Endothelial cell of umbilical vein (primary cell): Measurements from ENCODE around the gene NUDT22. TPM values are rescaled to one million over a fixed set of nuclear protein-coding genes. Genes with fewer than 3 reads are reported as not detected.

Source experiments
- BruUV-seq: library from RNA; stranded (reverse); fragments of 400-500 nt; replicated peaks from 2 replicates; lab custom pipeline; 2021; lab: Mats Ljungman, UMichigan
- CTCF ChIA-PET: fragments of 300-600, 350-600 bp; sonication (Branson Sonifier 250); formaldehyde crosslinking; loops from one replicate; lab custom pipeline; 2021; ENCODE audit warnings: antibody characterized with exemption, inconsistent platforms; lab: Charles Lee
- POLR2A ChIA-PET: fragments of 300-600, 350-600 bp; sonication (Branson Sonifier 250); formaldehyde crosslinking; loops from one replicate; lab custom pipeline; 2021; ENCODE audit warnings: antibody characterized with exemption, inconsistent platforms; lab: Charles Lee
- DNase-seq: peaks from one replicate; pipeline ENCODE4 v3.0.0-alpha.2; 2011; ENCODE audit warnings: low read depth, low spot score
- FAIRE-seq: peaks from 2 replicates; lab custom pipeline; 2011; peaks lifted over from hg19 to GRCh38; lab: Jason Lieb, UNC
- H2AFZ ChIP-seq: 2 replicates; pipeline ENCODE4 v1.6.0; 2012; ENCODE audit warnings: low read depth, low read length, control low read depth, inconsistent platforms
- H3K27ac ChIP-seq: 2 replicates; pipeline ENCODE4 v1.5.1; 2011; ENCODE audit warnings: low read depth, mild to moderate bottlenecking, control low read depth, low read length, moderate library complexity; ENCODE audit not compliant: insufficient read depth
- H3K27me3 ChIP-seq, 2 experiments: 2 replicates each; pipeline versions ENCODE4 v1.6.0 to v1.6.1; 2011; ENCODE audit warnings: low read length in 2 of 2, mixed read lengths in 1 of 2; ENCODE audit not compliant: control insufficient read depth in 2 of 2, insufficient read depth in 2 of 2
- H3K36me3 ChIP-seq, 2 experiments: 2 replicates in 1 of 2; 3 replicates in 1 of 2; pipeline ENCODE4 v1.5.1; 2011; ENCODE audit warnings: low read length in 2 of 2, mild to moderate bottlenecking in 1 of 2, moderate library complexity in 1 of 2; ENCODE audit not compliant: control insufficient read depth in 2 of 2, insufficient read depth in 2 of 2; ENCODE audit errors: extremely low read depth in 1 of 2
- H3K4me1 ChIP-seq: 3 replicates; pipeline ENCODE4 v1.5.1; 2011; ENCODE audit warnings: mild to moderate bottlenecking, low read length; ENCODE audit not compliant: control insufficient read depth, insufficient read depth; ENCODE audit errors: extremely low read depth
- H3K4me2 ChIP-seq: 2 replicates; pipeline ENCODE4 v1.6.1; 2011; ENCODE audit warnings: low read length, control low read depth, mixed read lengths; ENCODE audit not compliant: insufficient read depth
- H3K4me3 ChIP-seq, 3 experiments: fragments of 200-600 bp in 1 of 3; sonication (generic), shearing (Covaris generic) in 1 of 3; replicated peaks in 1 of 3; 2 replicates each; pipeline ENCODE4 v1.5.1; 2011 to 2016; ENCODE audit warnings: control low read depth in 3 of 3, low read length in 3 of 3, mild to moderate bottlenecking in 2 of 3, inconsistent platforms in 1 of 3, low read depth in 1 of 3, moderate library complexity in 1 of 3; ENCODE audit not compliant: insufficient read depth in 1 of 3
- H3K79me2 ChIP-seq: 2 replicates; pipeline ENCODE4 v1.6.0; 2012; ENCODE audit warnings: low read length, inconsistent platforms; ENCODE audit not compliant: control insufficient read depth, insufficient read depth
- H3K9ac ChIP-seq: replicated peaks from 2 replicates; pipeline ENCODE3; 2011; ENCODE audit warnings: low read length, control low read depth; ENCODE audit not compliant: insufficient read depth; ENCODE audit errors: extremely low read depth
- H3K9me1 ChIP-seq: replicated peaks from 3 replicates; pipeline ENCODE4 v1.6.0; 2011; ENCODE audit warnings: mild to moderate bottlenecking, low read length; ENCODE audit not compliant: control insufficient read depth, insufficient read depth; ENCODE audit errors: extremely low read depth
- H3K9me3 ChIP-seq: replicated peaks from 2 replicates; pipeline ENCODE4 v1.5.1; 2012; ENCODE audit warnings: low read length, inconsistent platforms; ENCODE audit not compliant: control insufficient read depth, insufficient read depth
- H4K20me1 ChIP-seq: replicated peaks from 2 replicates; pipeline ENCODE3; 2011; ENCODE audit warnings: mild to moderate bottlenecking, low read length; ENCODE audit not compliant: control insufficient read depth, insufficient read depth; ENCODE audit errors: extremely low read depth
- EZH2 ChIP-seq: IDR thresholded peaks from 2 replicates; pipeline ENCODE4 v1.6.1; 2012; ENCODE audit warnings: borderline replicate concordance, low read depth, mild to moderate bottlenecking, moderate library complexity, low read length, inconsistent platforms; ENCODE audit not compliant: severe bottlenecking
- FOS ChIP-seq: IDR thresholded peaks from 2 replicates; pipeline ENCODE4 v1.6.1; 2011; ENCODE audit warnings: mild to moderate bottlenecking, low read length, moderate library complexity, borderline replicate concordance; ENCODE audit not compliant: insufficient read depth
- dilution Hi-C: fragments of 300-500 bp; cut with MboI; formaldehyde crosslinking; loops from one replicate; pipeline ENCODE4 v1.15.0; 2019; ENCODE audit warnings: low sequenced_read_pairs; ENCODE audit not compliant: extremely low pct_ligation_motif_present
- intact Hi-C: fragments of 100-400 bp; cut with micrococcal nuclease; formaldehyde crosslinking; loops from one replicate; pipeline ENCODE4 v1.10.0; 2022
- polyA plus RNA-seq, 4 experiments: library from polyadenylated mRNA; depleted of rRNA in 3 of 4; stranded (reverse) in 3 of 4; unstranded in 1 of 4; fragments of >200 nt; gene quantifications; 2 replicates each; pipeline versions ENCODE4 v1.2.1 to v1.2.3, GENCODE V29; 2011 to 2012; ENCODE audit warnings: missing spikeins in 1 of 4
- total RNA-seq: library from RNA; stranded (reverse); gene quantifications from 2 replicates; pipeline ENCODE4 v1.2.3, GENCODE V29; 2021
- TF ChIP-seq, protein P1 (sequence below): IDR thresholded peaks from 2 replicates; pipeline ENCODE4 v1.6.1; 2011; ENCODE audit not compliant: insufficient read depth, insufficient read length

Gene NUDT22
- total and polyA plus RNA-seq, 2 donors (not counting 3 experiments of a cell fraction or from before 2014, with no cell fraction given): 37.8 to 54.8 TPM

DNA sequence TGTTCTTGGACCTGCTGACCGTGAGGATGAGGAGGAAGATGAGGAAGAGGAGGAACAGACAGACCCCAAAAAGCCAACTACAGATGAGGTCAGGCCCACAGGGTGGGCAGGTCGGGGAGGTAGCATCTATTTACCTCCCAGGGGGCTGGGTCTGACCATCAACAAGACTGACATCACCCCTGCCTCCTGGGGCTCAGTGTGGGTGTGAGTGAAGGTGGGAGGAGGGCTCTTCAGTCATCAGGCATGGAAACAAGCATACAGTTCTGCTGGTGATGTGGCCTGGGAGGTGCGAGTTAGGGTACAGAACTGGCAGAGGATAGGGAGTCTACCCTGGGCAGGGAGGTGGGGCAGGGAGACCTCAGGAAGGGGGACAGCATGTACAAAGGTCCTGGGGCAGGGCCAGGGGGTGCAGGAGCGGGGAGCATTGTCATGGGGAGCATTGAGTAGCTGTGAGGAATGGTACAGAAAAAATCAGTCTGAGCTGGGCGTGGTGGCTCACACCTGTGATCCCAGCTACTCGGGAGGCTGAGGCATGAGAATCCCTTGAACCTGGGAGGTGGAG lies 34.2 kb downstream of the NUDT22 start:
- Histone ChIP-seq H3K36me3 (peaks cover 18 to 40% of the 10 kb centered on the region in 2 experiments), H3K4me3 (no peak overlapping the region), H4K20me1 (no peaks in the 10 kb centered on the region), H3K4me1 (peaks cover 15% of the 10 kb centered on the region), H3K9me1 (no peaks in the 10 kb centered on the region), H2AFZ (no peak overlapping the region), H3K9ac (no peak overlapping the region), H3K27me3 (no peaks in the 10 kb centered on the region), H3K4me2 (no peak overlapping the region), H3K9me3 (no peaks in the 10 kb centered on the region), H3K79me2 (no peaks in the 10 kb centered on the region), H3K27ac (no peak overlapping the region)
- dilution Hi-C loops (no loop called here), intact Hi-C loops (no loop called here)
- POLR2A ChIA-PET: interaction anchor here (0.6 kb wide), 1 partner anchor 1616 kb away, joined by 3 read pairs; no protein-coding TSS in a partner anchor
- BruUV-seq: no TSS peak
- no peak for TF ChIP-seq EZH2
- CTCF ChIA-PET: interaction anchor here (0.6 to 0.8 kb wide), 3 partner anchors 8 to 56 kb away, joined by 4 read pairs; partner anchors contain the start of gene CATSPERZ
- DNase-seq: no peak
- FAIRE-seq: no peak

DNA sequence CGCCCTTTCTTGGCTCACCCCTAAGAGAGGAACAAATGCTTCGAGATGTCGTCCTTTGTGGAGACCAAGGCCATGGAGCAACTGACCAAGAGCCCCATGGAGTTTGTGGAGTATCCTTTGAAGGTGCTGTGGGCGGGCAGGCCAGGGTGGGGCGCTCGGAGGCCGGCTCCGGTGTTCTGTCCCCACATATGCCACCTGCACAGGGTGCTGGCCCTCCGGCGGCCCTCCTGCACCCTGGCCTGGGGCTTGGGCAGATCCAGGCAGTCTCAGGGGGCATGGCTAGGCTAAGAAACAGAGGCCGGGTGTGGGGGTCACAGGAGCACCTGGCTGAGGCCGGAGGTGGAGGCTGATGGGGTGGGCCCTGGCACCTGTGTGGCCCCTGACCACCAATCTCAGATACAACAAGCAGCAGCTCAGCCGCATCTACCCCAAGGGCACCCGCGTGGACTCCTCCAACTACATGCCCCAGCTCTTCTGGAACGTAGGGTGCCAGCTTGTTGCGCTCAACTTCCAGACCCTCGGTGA lies 35.5 kb downstream of the NUDT22 start:
- H4K20me1 ChIP-seq: no peaks in the 10 kb centered on the region
- no peaks in the 10 kb centered on the region for H3K79me2 ChIP-seq
- H3K4me1 ChIP-seq: peaks cover 22% of the 10 kb centered on the region
- no peaks in the 10 kb centered on the region for H3K27me3 ChIP-seq
- no peaks in the 10 kb centered on the region for H3K9me3 ChIP-seq
- intact Hi-C loops: no loop called here
- H3K9me1 ChIP-seq: no peaks in the 10 kb centered on the region
- TF ChIP-seq FOS (no peak), EZH2 (no peak)
- TF ChIP-seq, protein P1, sequence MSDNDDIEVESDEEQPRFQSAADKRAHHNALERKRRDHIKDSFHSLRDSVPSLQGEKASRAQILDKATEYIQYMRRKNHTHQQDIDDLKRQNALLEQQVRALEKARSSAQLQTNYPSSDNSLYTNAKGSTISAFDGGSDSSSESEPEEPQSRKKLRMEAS: no peak
- ChIA-PET CTCF (interaction anchor here (1.0 kb wide), 1 partner anchor 16 kb away, joined by 3 read pairs; no protein-coding TSS in a partner anchor), POLR2A (no interaction called here)
- H3K4me2 ChIP-seq: no peak overlapping the region
- no peak for FAIRE-seq
- no peak overlapping the region for H3K4me3 ChIP-seq
- H3K9ac ChIP-seq: no peak overlapping the region
- no peak overlapping the region for H2AFZ ChIP-seq
- DNase-seq: no peak
- peaks cover 18 to 41% of the 10 kb centered on the region in 2 experiments for H3K36me3 ChIP-seq
- BruUV-seq: no TSS peak
- dilution Hi-C loops: no loop called here
- no peak overlapping the region for H3K27ac ChIP-seq
